ENCODE data around the gene PCSK9. TPM values are rescaled to one million over a fixed set of nuclear protein-coding genes. Genes with fewer than 3 reads are reported as not detected.
"Not testable (repeated sequence)": the region's sequence is repeated elsewhere in the genome, so short reads cannot be mapped to it uniquely, and the experiment has no call there.

The PCSK9 gene
- total RNA-seq, 1 experiment from 2014 or later = 0.26 TPM

DNA sequence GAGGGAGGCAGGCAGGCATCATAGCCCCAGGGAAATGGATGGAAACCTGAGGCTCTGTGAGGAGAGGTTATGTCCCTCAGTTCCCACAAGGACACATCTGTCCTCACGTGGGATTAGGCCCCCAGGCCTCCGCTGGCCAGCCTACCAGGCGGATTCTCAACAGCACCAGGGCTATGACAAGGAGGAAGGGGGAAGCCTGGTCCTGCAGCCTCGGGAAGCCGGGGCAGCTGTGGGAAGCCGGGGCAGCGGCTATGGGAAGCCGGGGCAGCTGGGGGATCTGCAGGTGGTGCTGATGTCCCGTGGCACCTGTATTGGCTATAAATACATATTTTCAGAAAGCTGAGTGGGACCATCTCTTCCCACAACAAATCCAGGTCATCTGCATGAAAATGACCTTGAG is 21.0 kb upstream of the PCSK9 start:
- no peaks in the 10 kb centered on the region for H3K9me3 ChIP-seq (ENCODE audit: control insufficient read depth, insufficient read depth, low read depth, low read length)
- H3K4me3 ChIP-seq (ENCODE audit: low read depth in 2 of 2, low read length in 2 of 2) = no peak overlapping the region
- no peak overlapping the region for H3K27ac ChIP-seq (ENCODE audit: low read length)
- intact Hi-C loops (cut with micrococcal nuclease; ENCODE audit: unreplicated experiment) (no loop called here), in situ Hi-C loops (cut with HindIII; ENCODE audit: low pct_unique_long_range_greater_than_20kb, low sequenced_read_pairs) (no loop called here)
- ATAC-seq (no peak), DNase-seq (ENCODE audit: low read depth, low spot score) (no peak)
- CTCF ChIA-PET = interaction anchor here (1.0 to 1.9 kb wide), 2 partner anchors 22 to 73 kb away, joined by 5 to 6 read pairs; no protein-coding TSS in a partner anchor
- TF ChIP-seq POLR2AphosphoS5 (IDR thresholded peaks at IDR 0.05; ENCODE audit: low read depth, low read length) (no peak), SIN3A (IDR thresholded peaks at IDR 0.05; ENCODE audit: borderline replicate concordance, insufficient read depth, low read depth, low read length) (no peak), TCF7L2 (IDR thresholded peaks at IDR 0.05; ENCODE audit: low read depth, low read length) (no peak)
- TF ChIP-seq, protein P1, sequence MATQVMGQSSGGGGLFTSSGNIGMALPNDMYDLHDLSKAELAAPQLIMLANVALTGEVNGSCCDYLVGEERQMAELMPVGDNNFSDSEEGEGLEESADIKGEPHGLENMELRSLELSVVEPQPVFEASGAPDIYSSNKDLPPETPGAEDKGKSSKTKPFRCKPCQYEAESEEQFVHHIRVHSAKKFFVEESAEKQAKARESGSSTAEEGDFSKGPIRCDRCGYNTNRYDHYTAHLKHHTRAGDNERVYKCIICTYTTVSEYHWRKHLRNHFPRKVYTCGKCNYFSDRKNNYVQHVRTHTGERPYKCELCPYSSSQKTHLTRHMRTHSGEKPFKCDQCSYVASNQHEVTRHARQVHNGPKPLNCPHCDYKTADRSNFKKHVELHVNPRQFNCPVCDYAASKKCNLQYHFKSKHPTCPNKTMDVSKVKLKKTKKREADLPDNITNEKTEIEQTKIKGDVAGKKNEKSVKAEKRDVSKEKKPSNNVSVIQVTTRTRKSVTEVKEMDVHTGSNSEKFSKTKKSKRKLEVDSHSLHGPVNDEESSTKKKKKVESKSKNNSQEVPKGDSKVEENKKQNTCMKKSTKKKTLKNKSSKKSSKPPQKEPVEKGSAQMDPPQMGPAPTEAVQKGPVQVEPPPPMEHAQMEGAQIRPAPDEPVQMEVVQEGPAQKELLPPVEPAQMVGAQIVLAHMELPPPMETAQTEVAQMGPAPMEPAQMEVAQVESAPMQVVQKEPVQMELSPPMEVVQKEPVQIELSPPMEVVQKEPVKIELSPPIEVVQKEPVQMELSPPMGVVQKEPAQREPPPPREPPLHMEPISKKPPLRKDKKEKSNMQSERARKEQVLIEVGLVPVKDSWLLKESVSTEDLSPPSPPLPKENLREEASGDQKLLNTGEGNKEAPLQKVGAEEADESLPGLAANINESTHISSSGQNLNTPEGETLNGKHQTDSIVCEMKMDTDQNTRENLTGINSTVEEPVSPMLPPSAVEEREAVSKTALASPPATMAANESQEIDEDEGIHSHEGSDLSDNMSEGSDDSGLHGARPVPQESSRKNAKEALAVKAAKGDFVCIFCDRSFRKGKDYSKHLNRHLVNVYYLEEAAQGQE (IDR thresholded peaks at IDR 0.05; ENCODE audit: insufficient read depth in 1 of 2, low read depth in 2 of 2, low read length in 1 of 2) = no peak
- TF ChIP-seq, protein P2, sequence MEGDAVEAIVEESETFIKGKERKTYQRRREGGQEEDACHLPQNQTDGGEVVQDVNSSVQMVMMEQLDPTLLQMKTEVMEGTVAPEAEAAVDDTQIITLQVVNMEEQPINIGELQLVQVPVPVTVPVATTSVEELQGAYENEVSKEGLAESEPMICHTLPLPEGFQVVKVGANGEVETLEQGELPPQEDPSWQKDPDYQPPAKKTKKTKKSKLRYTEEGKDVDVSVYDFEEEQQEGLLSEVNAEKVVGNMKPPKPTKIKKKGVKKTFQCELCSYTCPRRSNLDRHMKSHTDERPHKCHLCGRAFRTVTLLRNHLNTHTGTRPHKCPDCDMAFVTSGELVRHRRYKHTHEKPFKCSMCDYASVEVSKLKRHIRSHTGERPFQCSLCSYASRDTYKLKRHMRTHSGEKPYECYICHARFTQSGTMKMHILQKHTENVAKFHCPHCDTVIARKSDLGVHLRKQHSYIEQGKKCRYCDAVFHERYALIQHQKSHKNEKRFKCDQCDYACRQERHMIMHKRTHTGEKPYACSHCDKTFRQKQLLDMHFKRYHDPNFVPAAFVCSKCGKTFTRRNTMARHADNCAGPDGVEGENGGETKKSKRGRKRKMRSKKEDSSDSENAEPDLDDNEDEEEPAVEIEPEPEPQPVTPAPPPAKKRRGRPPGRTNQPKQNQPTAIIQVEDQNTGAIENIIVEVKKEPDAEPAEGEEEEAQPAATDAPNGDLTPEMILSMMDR (IDR thresholded peaks at IDR 0.05) = no peak
- no peaks in the 10 kb centered on the region; the same call in 1 of the 2 replicates for H3K27me3 ChIP-seq (ENCODE audit: control insufficient read depth, insufficient read depth, low read length)
- no peaks in the 10 kb centered on the region for H3K4me1 ChIP-seq (ENCODE audit: control insufficient read depth, insufficient read depth, low read length)
- no TSS peak for BruUV-seq (replicated peaks)
- no peaks in the 10 kb centered on the region for H3K36me3 ChIP-seq (ENCODE audit: control insufficient read depth, insufficient read depth, low read length)
- POLR2A ChIA-PET = interaction anchor here (0.7 kb wide), 1 partner anchor 61 kb away, joined by 5 read pairs; no protein-coding TSS in a partner anchor

DNA sequence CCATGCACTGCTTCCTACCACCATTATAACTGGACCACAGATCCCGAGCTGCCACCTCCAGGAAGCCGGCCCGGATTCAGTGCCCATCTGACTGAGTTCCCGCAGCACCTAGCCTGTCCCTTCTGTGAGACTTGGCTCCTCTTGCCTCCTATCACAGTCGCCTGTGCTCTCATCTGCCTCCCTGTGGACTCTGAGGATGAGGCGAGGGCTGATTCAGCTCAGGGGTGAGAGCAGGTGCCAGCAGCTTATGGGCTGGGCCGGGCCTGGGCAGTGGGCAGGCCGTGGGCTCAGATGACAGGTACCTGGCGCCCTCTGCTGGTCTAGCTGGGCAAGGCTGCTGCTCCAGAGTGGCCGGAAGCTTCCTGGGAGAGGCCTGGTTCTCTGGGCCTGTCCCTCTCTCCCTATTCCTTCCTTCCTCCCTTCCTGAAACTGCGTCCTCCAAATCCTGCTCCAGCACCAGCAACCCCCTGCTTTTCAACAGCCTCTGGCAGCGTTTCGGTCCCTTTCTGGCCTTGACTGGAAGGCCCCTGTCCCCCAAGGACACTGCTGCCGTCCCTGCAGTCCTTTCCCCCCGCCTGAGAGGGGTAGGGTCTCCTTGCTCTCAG is 17.3 kb upstream of the PCSK9 start:
- CTCF ChIA-PET = interaction anchor here (0.7 to 2.3 kb wide), 9 partner anchors 11 to 82 kb away, joined by 3 to 30 read pairs (median 6); no protein-coding TSS in a partner anchor
- Histone ChIP-seq H3K4me3 (ENCODE audit: low read depth in 2 of 2, low read length in 2 of 2) (no peak overlapping the region), H3K9me3 (ENCODE audit: control insufficient read depth, insufficient read depth, low read depth, low read length) (no peaks in the 10 kb centered on the region), H3K27ac (ENCODE audit: low read length) (no peak overlapping the region), H3K36me3 (ENCODE audit: control insufficient read depth, insufficient read depth, low read length) (no peaks in the 10 kb centered on the region), H3K4me1 (ENCODE audit: control insufficient read depth, insufficient read depth, low read length) (no peaks in the 10 kb centered on the region), H3K27me3 (ENCODE audit: control insufficient read depth, insufficient read depth, low read length) (no peaks in the 10 kb centered on the region; the same call in 1 of the 2 replicates)
- in situ Hi-C loops (cut with HindIII; ENCODE audit: low pct_unique_long_range_greater_than_20kb, low sequenced_read_pairs) (no loop called here), intact Hi-C loops (cut with micrococcal nuclease; ENCODE audit: unreplicated experiment) (no loop called here)
- TF ChIP-seq, protein P2 (IDR thresholded peaks at IDR 0.05) = peak; percentile 96
- TF ChIP-seq SIN3A (IDR thresholded peaks at IDR 0.05; ENCODE audit: borderline replicate concordance, insufficient read depth, low read depth, low read length) = no peak
- peak; percentile 65 for DNase-seq (ENCODE audit: low read depth, low spot score)
- POLR2A ChIA-PET = no interaction called here
- ATAC-seq = peak; percentile 100
- no TSS peak for BruUV-seq (replicated peaks)

DNA sequence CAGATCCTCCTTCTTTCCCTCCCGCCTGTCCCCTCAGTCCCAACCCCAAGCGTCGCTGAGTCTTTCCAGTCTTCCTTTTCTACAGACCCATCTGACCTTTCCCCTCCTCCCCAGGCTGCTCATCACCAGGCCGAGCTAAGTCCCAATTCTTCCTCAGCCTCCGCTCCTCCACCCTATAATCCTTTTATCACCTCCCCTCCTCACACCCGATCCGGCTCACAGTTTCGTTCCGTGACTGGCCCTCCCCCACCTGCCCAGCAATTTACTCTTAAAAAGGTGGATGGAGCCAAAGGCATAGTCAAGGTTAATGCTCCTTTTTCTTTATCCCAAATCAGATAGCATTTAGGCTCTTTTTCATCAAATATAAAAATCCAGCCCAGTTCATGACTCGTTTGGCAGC is 15.2 kb upstream of the PCSK9 start:
- H3K36me3 ChIP-seq (ENCODE audit: control insufficient read depth, insufficient read depth, low read length); in situ Hi-C loops (cut with HindIII; ENCODE audit: low pct_unique_long_range_greater_than_20kb, low sequenced_read_pairs); H3K9me3 ChIP-seq (ENCODE audit: control insufficient read depth, insufficient read depth, low read depth, low read length); BruUV-seq (replicated peaks); DNase-seq (ENCODE audit: low read depth, low spot score); H3K4me1 ChIP-seq (ENCODE audit: control insufficient read depth, insufficient read depth, low read length); POLR2A ChIA-PET; H3K4me3 ChIP-seq (ENCODE audit: low read depth in 2 of 2, low read length in 2 of 2); intact Hi-C loops (cut with micrococcal nuclease; ENCODE audit: unreplicated experiment); H3K27me3 ChIP-seq (ENCODE audit: control insufficient read depth, insufficient read depth, low read length); ATAC-seq; H3K27ac ChIP-seq (ENCODE audit: low read length): not testable (repeated sequence)
- CTCF ChIA-PET = interaction anchor here (0.6 kb wide), 1 partner anchor 79 kb away, joined by 3 read pairs; no protein-coding TSS in a partner anchor

DNA sequence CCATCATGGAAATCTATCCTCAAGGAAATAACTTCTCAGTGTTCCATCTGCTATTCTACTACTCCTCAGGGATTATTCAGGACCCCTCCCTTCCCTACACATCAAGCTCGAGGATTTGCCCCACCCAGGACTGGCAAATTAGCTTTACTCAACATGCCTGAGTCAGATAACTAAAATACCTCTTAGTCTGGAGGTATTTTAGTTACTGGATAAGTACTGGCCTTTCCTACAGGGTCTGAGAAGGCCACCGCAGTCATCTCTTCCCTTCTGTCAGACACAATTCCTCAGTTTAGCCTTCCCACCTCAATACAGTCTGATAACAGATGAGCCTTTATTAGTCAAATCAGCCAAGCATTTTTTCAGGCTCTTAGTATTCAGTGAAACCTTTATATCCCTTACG is 12.7 kb upstream of the PCSK9 start:
- H3K27ac ChIP-seq (ENCODE audit: low read length); CTCF ChIA-PET; DNase-seq (ENCODE audit: low read depth, low spot score); POLR2A ChIA-PET; H3K9me3 ChIP-seq (ENCODE audit: control insufficient read depth, insufficient read depth, low read depth, low read length); BruUV-seq (replicated peaks); H3K36me3 ChIP-seq (ENCODE audit: control insufficient read depth, insufficient read depth, low read length); intact Hi-C loops (cut with micrococcal nuclease; ENCODE audit: unreplicated experiment); H3K27me3 ChIP-seq (ENCODE audit: control insufficient read depth, insufficient read depth, low read length); ATAC-seq; H3K4me1 ChIP-seq (ENCODE audit: control insufficient read depth, insufficient read depth, low read length); H3K4me3 ChIP-seq (ENCODE audit: low read depth in 2 of 2, low read length in 2 of 2); in situ Hi-C loops (cut with HindIII; ENCODE audit: low pct_unique_long_range_greater_than_20kb, low sequenced_read_pairs): not testable (repeated sequence)

All from Panc1 (cell line).